ENCODE data around the gene SSBP3. TPM values are rescaled to one million over a fixed set of nuclear protein-coding genes. Genes with fewer than 3 reads are reported as not detected.

The SSBP3 gene
- total RNA-seq, 2 experiments from 2014 or later = 16.5 to 44.9 TPM

DNA sequence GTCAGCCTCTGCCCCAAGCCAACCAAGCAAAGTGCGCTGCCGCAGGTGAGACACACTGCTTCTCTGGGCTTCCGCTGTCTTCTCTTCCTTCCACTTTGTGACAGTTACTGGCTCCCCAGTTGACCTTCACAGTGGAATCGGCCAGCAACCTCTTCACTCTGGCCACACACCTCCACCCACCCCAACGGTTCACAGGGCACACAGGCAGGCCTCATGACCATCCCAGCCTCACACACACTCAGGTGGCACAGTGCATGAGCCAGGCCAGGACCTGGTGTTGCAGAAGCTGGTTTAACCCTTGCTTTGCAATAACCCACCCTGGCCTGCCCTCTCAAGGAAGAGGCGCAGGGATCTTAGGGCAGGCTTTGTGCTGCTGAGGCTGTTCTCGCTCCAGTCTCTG is 69.2 kb downstream of the SSBP3 start:
- ChIA-PET POLR2A (interaction anchor here (1.8 kb wide), 1 partner anchor 8 kb away, joined by 5 read pairs; no protein-coding TSS in a partner anchor), CTCF (ENCODE audit: unreplicated experiment) (no interaction called here)
- Histone ChIP-seq H3K36me3 (ENCODE audit: insufficient read depth, low read length) (peaks cover 9% of the 10 kb centered on the region; the same call in 1 of the 2 replicates), H3K9me2 (ENCODE audit: insufficient read depth, low read length) (no peaks in the 10 kb centered on the region), H3K4me3 (ENCODE audit: low read depth, low read length, poor library complexity, severe bottlenecking) (no peak overlapping the region), H3K79me2 (ENCODE audit: insufficient read depth, low read depth, low read length) (0 out of 2 replicates have a peak, but pooled peaks cover 5% of the 10 kb centered on the region), H3K4me1 (ENCODE audit: insufficient read depth, low read length, poor library complexity, severe bottlenecking) (peaks cover 18% of the 10 kb centered on the region), H3K9me3 (ENCODE audit: low read length) (no peaks in the 10 kb centered on the region), H2AFZ (ENCODE audit: low read length) (no peak overlapping the region), H3K27ac (ENCODE audit: low read depth, low read length, poor library complexity, severe bottlenecking) (no peak overlapping the region), H3K4me2 (ENCODE audit: low read length) (no peak overlapping the region), H4K20me1 (ENCODE audit: insufficient read depth, low read length) (no peaks in the 10 kb centered on the region)
- no peak for DNase-seq (ENCODE audit: low spot score)
- intact Hi-C loops (cut with micrococcal nuclease; ENCODE audit: unreplicated experiment) = no loop called here
- no TSS peak for BruUV-seq (replicated peaks)
- no peak for TF ChIP-seq EZH2phosphoT487 (IDR thresholded peaks at IDR 0.05; ENCODE audit: borderline replicate concordance, low read depth, low read length)
- TF ChIP-seq, protein P1, sequence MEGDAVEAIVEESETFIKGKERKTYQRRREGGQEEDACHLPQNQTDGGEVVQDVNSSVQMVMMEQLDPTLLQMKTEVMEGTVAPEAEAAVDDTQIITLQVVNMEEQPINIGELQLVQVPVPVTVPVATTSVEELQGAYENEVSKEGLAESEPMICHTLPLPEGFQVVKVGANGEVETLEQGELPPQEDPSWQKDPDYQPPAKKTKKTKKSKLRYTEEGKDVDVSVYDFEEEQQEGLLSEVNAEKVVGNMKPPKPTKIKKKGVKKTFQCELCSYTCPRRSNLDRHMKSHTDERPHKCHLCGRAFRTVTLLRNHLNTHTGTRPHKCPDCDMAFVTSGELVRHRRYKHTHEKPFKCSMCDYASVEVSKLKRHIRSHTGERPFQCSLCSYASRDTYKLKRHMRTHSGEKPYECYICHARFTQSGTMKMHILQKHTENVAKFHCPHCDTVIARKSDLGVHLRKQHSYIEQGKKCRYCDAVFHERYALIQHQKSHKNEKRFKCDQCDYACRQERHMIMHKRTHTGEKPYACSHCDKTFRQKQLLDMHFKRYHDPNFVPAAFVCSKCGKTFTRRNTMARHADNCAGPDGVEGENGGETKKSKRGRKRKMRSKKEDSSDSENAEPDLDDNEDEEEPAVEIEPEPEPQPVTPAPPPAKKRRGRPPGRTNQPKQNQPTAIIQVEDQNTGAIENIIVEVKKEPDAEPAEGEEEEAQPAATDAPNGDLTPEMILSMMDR (conservative IDR thresholded peaks at IDR 0.05; ENCODE audit: low read length) = no peak

DNA sequence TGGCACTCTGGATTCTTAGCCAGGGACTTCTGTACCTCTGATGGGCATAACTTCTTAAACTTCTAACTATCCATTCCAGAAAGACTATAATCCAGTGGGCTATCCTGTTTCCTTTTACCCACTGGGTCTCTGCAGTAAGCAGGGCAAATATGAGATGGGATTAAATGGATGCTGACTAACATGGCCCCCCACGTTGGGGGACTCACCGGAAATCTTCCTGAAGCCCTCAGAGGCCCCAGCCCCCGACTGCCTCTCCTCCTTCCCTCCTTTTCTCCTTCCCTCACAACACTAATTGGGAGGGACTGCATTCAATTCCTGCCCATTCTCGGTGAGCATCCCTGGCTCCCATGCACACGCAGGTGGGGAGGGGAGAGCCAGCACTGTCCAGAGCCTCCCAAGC is 70.1 kb downstream of the SSBP3 start:
- no TSS peak for BruUV-seq (replicated peaks)
- intact Hi-C loops (cut with micrococcal nuclease; ENCODE audit: unreplicated experiment) = no loop called here
- Histone ChIP-seq H3K4me2 (ENCODE audit: low read length) (no peak overlapping the region), H3K9me2 (ENCODE audit: insufficient read depth, low read length) (no peaks in the 10 kb centered on the region), H3K36me3 (ENCODE audit: insufficient read depth, low read length) (peaks cover 9% of the 10 kb centered on the region; the same call in 1 of the 2 replicates), H3K4me1 (ENCODE audit: insufficient read depth, low read length, poor library complexity, severe bottlenecking) (peaks cover 27% of the 10 kb centered on the region), H3K79me2 (ENCODE audit: insufficient read depth, low read depth, low read length) (0 out of 2 replicates have a peak, but pooled peaks cover 5% of the 10 kb centered on the region), H4K20me1 (ENCODE audit: insufficient read depth, low read length) (no peaks in the 10 kb centered on the region), H3K4me3 (ENCODE audit: low read depth, low read length, poor library complexity, severe bottlenecking) (no peak overlapping the region), H2AFZ (ENCODE audit: low read length) (no peak overlapping the region), H3K9me3 (ENCODE audit: low read length) (no peaks in the 10 kb centered on the region), H3K27ac (ENCODE audit: low read depth, low read length, poor library complexity, severe bottlenecking) (no peak overlapping the region)
- no peak for TF ChIP-seq EZH2phosphoT487 (IDR thresholded peaks at IDR 0.05; ENCODE audit: borderline replicate concordance, low read depth, low read length)
- TF ChIP-seq, protein P1 (conservative IDR thresholded peaks at IDR 0.05; ENCODE audit: low read length) = no peak
- POLR2A ChIA-PET = interaction anchor here (0.8 kb wide), 1 partner anchor 23 kb away, joined by 4 read pairs; no protein-coding TSS in a partner anchor
- DNase-seq (ENCODE audit: low spot score) = no peak
- CTCF ChIA-PET (ENCODE audit: unreplicated experiment) = no interaction called here

DNA sequence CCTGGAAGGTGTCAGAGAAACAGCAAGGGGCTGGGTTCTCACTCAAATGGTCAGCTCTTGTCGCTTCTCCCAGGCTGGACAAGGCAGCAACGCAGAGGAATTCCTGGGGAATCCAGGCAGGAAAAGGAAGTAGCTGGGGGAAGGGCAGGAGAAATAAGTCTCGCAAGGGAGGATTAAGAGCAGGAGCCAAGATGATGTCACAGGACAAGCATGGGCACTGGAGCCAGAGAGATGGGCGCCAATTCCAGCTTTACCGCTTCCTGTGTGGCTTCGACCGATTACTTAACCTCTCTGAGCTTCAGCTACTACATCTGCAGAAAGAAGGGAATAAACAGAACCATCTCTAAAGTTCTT is 70.5 kb downstream of the SSBP3 start:
- Histone ChIP-seq H3K4me2 (ENCODE audit: low read length) (no peak overlapping the region), H3K4me3 (ENCODE audit: low read depth, low read length, poor library complexity, severe bottlenecking) (no peak overlapping the region), H3K9me2 (ENCODE audit: insufficient read depth, low read length) (no peaks in the 10 kb centered on the region), H3K27ac (ENCODE audit: low read depth, low read length, poor library complexity, severe bottlenecking) (no peak overlapping the region), H2AFZ (ENCODE audit: low read length) (no peak overlapping the region), H3K79me2 (ENCODE audit: insufficient read depth, low read depth, low read length) (0 out of 2 replicates have a peak, but pooled peaks cover 5% of the 10 kb centered on the region), H4K20me1 (ENCODE audit: insufficient read depth, low read length) (peaks cover under 1% of the 10 kb centered on the region; the same call in 1 of the 2 replicates), H3K4me1 (ENCODE audit: insufficient read depth, low read length, poor library complexity, severe bottlenecking) (peaks cover 31% of the 10 kb centered on the region), H3K9me3 (ENCODE audit: low read length) (no peaks in the 10 kb centered on the region), H3K36me3 (ENCODE audit: insufficient read depth, low read length) (peaks cover 9% of the 10 kb centered on the region; the same call in 1 of the 2 replicates)
- POLR2A ChIA-PET = interaction anchor here (0.8 kb wide), 1 partner anchor 23 kb away, joined by 4 read pairs; no protein-coding TSS in a partner anchor
- no peak for DNase-seq (ENCODE audit: low spot score)
- CTCF ChIA-PET (ENCODE audit: unreplicated experiment) = no interaction called here
- intact Hi-C loops (cut with micrococcal nuclease; ENCODE audit: unreplicated experiment) = no loop called here
- no TSS peak for BruUV-seq (replicated peaks)
- TF ChIP-seq EZH2phosphoT487 (IDR thresholded peaks at IDR 0.05; ENCODE audit: borderline replicate concordance, low read depth, low read length) = no peak
- TF ChIP-seq, protein P1 (conservative IDR thresholded peaks at IDR 0.05; ENCODE audit: low read length) = no peak
